Cardiac muscle cell (in vitro differentiated cells and primary cell): Measurements from ENCODE around the gene THADA. TPM values are rescaled to one million over a fixed set of nuclear protein-coding genes. Genes with fewer than 3 reads are reported as not detected.
A peak's percentile ranks its signal among the peaks of the same experiment; 100 is the strongest.

Experiments used
- DNase-seq, 2 donors: peaks; one replicate each; pipeline versions ENCODE4 v3.0.0 to v3.0.0-alpha.2; 2010 to 2017; ENCODE audit warnings: low read depth in 1 of 2, low spot score in 1 of 2
- H3K27ac ChIP-seq: fragments of 200-600 bp; sonication (generic); 2 replicates; pipeline ENCODE4 v1.5.1; 2016
- H3K27me3 ChIP-seq: fragments of 200-600 bp; sonication (generic); 2 replicates; pipeline ENCODE4 v1.6.0; 2016; ENCODE audit warnings: control low read depth
- H3K36me3 ChIP-seq: fragments of 200-600 bp; sonication (generic); 2 replicates; pipeline ENCODE4 v1.5.1; 2016; ENCODE audit warnings: control low read depth
- H3K4me1 ChIP-seq: fragments of 200-600 bp; sonication (generic); 2 replicates; pipeline ENCODE4 v1.8.1; 2017; ENCODE audit warnings: low read depth, mild to moderate bottlenecking, mixed run types
- H3K4me3 ChIP-seq: fragments of 200-600 bp; sonication (generic); 2 replicates; pipeline ENCODE4 v1.5.1; 2016; ENCODE audit warnings: mild to moderate bottlenecking
- H3K9me3 ChIP-seq: fragments of 200-600 bp; sonication (generic); 2 replicates; pipeline ENCODE4 v1.5.1; 2017; ENCODE audit warnings: low read depth, mild to moderate bottlenecking, control low read depth
- CTCF ChIP-seq: IDR thresholded peaks from 2 replicates; pipeline ENCODE4 v1.5.1; 2012; ENCODE audit warnings: low read depth, mild to moderate bottlenecking, low read length
- polyA plus RNA-seq: library from polyadenylated mRNA; unstranded; fragments of >200 nt; fragmentation: Nextera tagmentation; extraction: Ambion mirVana; gene quantifications from 2 replicates; pipeline ENCODE4 v1.2.1, GENCODE V29; 2016
- total RNA-seq: library from RNA; depleted of rRNA; stranded (reverse); fragments of >200 nt; gene quantifications from 2 replicates; pipeline ENCODE4 v1.2.3, GENCODE V29; 2016

The THADA gene
- total and polyA plus RNA-seq, 2 experiments from 2014 or later = 11.9 to 17.3 TPM

GRCh38 chr2:43280994-43281393, 314.8 kb downstream of the THADA start:
- no peak overlapping the region for H3K27ac ChIP-seq
- H3K4me1 ChIP-seq = peaks cover 12% of the 10 kb centered on the region
- no peaks in the 10 kb centered on the region for H3K36me3 ChIP-seq
- no peaks in the 10 kb centered on the region for H3K9me3 ChIP-seq
- H3K4me3 ChIP-seq = no peak overlapping the region
- no peaks in the 10 kb centered on the region for H3K27me3 ChIP-seq
- DNase-seq = no peak
- TF ChIP-seq CTCF = no peak

GRCh38 chr2:43279317-43279840, 316.5 kb downstream of the THADA start:
- Histone ChIP-seq H3K4me3 (no peak overlapping the region), H3K27me3 (no peaks in the 10 kb centered on the region), H3K27ac (no peak overlapping the region), H3K4me1 (peaks cover 12% of the 10 kb centered on the region), H3K9me3 (no peaks in the 10 kb centered on the region), H3K36me3 (no peaks in the 10 kb centered on the region)
- TF ChIP-seq CTCF = no peak
- DNase-seq = no peak

GRCh38 chr2:43278564-43279220, 317.1 kb downstream of the THADA start:
- Histone ChIP-seq H3K27ac (no peak overlapping the region), H3K4me1 (peaks cover 18% of the 10 kb centered on the region), H3K27me3 (no peaks in the 10 kb centered on the region), H3K36me3 (no peaks in the 10 kb centered on the region), H3K9me3 (no peaks in the 10 kb centered on the region), H3K4me3 (no peak overlapping the region)
- DNase-seq = no peak
- TF ChIP-seq CTCF = no peak

- peak in 1 of 2 donors; percentile 36 for DNase-seq
- Histone ChIP-seq H3K4me3 (no peak overlapping the region), H3K27me3 (no peaks in the 10 kb centered on the region), H3K4me1 (peaks cover 24% of the 10 kb centered on the region), H3K27ac (no peak overlapping the region), H3K9me3 (no peaks in the 10 kb centered on the region), H3K36me3 (no peaks in the 10 kb centered on the region)
- no peak for TF ChIP-seq CTCF
Measured at GRCh38 chr2:43276962-43277391, 318.9 kb downstream of the THADA start.

- DNase-seq = no peak
- no peaks in the 10 kb centered on the region for H3K36me3 ChIP-seq
- no peaks in the 10 kb centered on the region for H3K9me3 ChIP-seq
- peak overlapping the region; percentile 12 for H3K27ac ChIP-seq
- peaks cover 24% of the 10 kb centered on the region for H3K4me1 ChIP-seq
- TF ChIP-seq CTCF = no peak
- H3K4me3 ChIP-seq = no peak overlapping the region
- no peaks in the 10 kb centered on the region for H3K27me3 ChIP-seq
Measured at GRCh38 chr2:43276266-43276941, 319.4 kb downstream of the THADA start.
